GM18909 (cell line): ENCODE data around the gene SHPK.

Experiments used
- ATAC-seq: cut with Tn5 transposase; IDR thresholded peaks from one replicate; pipeline ENCODE4 v1.9.1; 2021; ENCODE audit warnings: mild to moderate bottlenecking; ENCODE audit not compliant: unreplicated experiment, poor library complexity

Gene SHPK

DNA sequence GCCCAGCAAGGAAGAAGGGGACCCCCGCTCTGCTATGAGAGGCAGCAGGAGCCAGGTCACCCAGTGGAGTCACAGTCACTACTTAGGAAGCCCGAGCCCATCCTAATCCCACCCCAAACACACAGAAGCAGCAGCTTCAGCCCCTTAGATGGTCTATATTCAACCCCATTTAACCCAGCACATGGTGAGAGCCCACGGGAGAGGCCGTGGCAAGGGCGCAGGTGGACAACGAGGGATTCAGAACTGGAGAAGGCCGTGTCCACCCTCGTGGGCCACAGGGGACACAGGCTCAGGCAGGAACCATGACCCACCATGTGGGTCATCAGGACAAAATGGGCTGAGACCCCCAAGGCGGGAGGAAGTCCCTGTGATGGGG lies 76.8 kb downstream of the SHPK start:
- no peak for ATAC-seq

- ATAC-seq = peak; percentile 81
These were observed 77.3 kb downstream of the SHPK start for GRCh38 chr17:3558603-3559269.
